ENCODE measurements around the gene POMT1.
"Not testable (repeated sequence)": the region's sequence is repeated elsewhere in the genome, so short reads cannot be mapped to it uniquely, and the experiment has no call there.

POMT1 gene

GRCh38 chr9:131469356-131469755, 33.4 kb upstream of the POMT1 start:
- no peak for DNase-seq
- Histone ChIP-seq H3K9me3 (ENCODE audit: insufficient read depth, low read length, severe bottlenecking) (no peaks in the 10 kb centered on the region), H4K20me1 (ENCODE audit: insufficient read depth, low read length) (peaks cover 50% of the 10 kb centered on the region), H2AFZ (ENCODE audit: low read depth, low read length) (no peak overlapping the region), H3K36me3 (ENCODE audit: insufficient read depth, low read length) (peaks cover 92% of the 10 kb centered on the region), H3K4me3 (ENCODE audit: low read depth in 1 of 2, low read length in 2 of 2) (no peak overlapping the region), H3K27me3 (ENCODE audit: insufficient read depth, low read length, poor library complexity) (no peaks in the 10 kb centered on the region), H3K4me2 (ENCODE audit: insufficient read depth, low read length) (no peak overlapping the region), H3K79me2 (ENCODE audit: insufficient read depth, low read length) (peaks cover 53% of the 10 kb centered on the region), H3K27ac (ENCODE audit: low read length) (no peak overlapping the region), H3K4me1 (ENCODE audit: insufficient read depth, low read length) (no peaks in the 10 kb centered on the region), H3K9ac (ENCODE audit: low read depth, low read length) (no peak overlapping the region)
- no peak for ATAC-seq (ENCODE audit: insufficient read depth, low read depth)
- TF ChIP-seq CTCF (IDR thresholded peaks at IDR 0.05; ENCODE audit: borderline replicate concordance, extremely low read depth, low read length, poor library complexity, severe bottlenecking), result no peak
- no peak for TF ChIP-seq EZH2 (IDR thresholded peaks at IDR 0.05; ENCODE audit: borderline replicate concordance, low read depth, low read length, severe bottlenecking)

GRCh38 chr9:131469951-131470350, 32.8 kb upstream of the POMT1 start:
- Histone ChIP-seq H3K36me3 (ENCODE audit: insufficient read depth, low read length) (peaks cover 92% of the 10 kb centered on the region), H4K20me1 (ENCODE audit: insufficient read depth, low read length) (peaks cover 56% of the 10 kb centered on the region), H3K79me2 (ENCODE audit: insufficient read depth, low read length) (peaks cover 54% of the 10 kb centered on the region), H3K9ac (ENCODE audit: low read depth, low read length) (no peak overlapping the region), H2AFZ (ENCODE audit: low read depth, low read length) (no peak overlapping the region), H3K4me2 (ENCODE audit: insufficient read depth, low read length) (no peak overlapping the region), H3K4me1 (ENCODE audit: insufficient read depth, low read length) (no peaks in the 10 kb centered on the region), H3K4me3 (ENCODE audit: low read depth in 1 of 2, low read length in 2 of 2) (no peak overlapping the region), H3K9me3 (ENCODE audit: insufficient read depth, low read length, severe bottlenecking) (no peaks in the 10 kb centered on the region), H3K27ac (ENCODE audit: low read length) (no peak overlapping the region), H3K27me3 (ENCODE audit: insufficient read depth, low read length, poor library complexity) (no peaks in the 10 kb centered on the region)
- DNase-seq (no peak), ATAC-seq (ENCODE audit: insufficient read depth, low read depth) (no peak)
- TF ChIP-seq CTCF (IDR thresholded peaks at IDR 0.05; ENCODE audit: borderline replicate concordance, extremely low read depth, low read length, poor library complexity, severe bottlenecking) (no peak), EZH2 (IDR thresholded peaks at IDR 0.05; ENCODE audit: borderline replicate concordance, low read depth, low read length, severe bottlenecking) (no peak)

- TF ChIP-seq CTCF (IDR thresholded peaks at IDR 0.05; ENCODE audit: borderline replicate concordance, extremely low read depth, low read length, poor library complexity, severe bottlenecking) (no peak), EZH2 (IDR thresholded peaks at IDR 0.05; ENCODE audit: borderline replicate concordance, low read depth, low read length, severe bottlenecking) (no peak)
- H3K36me3 ChIP-seq (ENCODE audit: insufficient read depth, low read length), result peaks cover 92% of the 10 kb centered on the region
- no peak overlapping the region for H2AFZ ChIP-seq (ENCODE audit: low read depth, low read length)
- ATAC-seq (ENCODE audit: insufficient read depth, low read depth) (no peak), DNase-seq (no peak)
- no peak overlapping the region for H3K4me2 ChIP-seq (ENCODE audit: insufficient read depth, low read length)
- no peak overlapping the region for H3K9ac ChIP-seq (ENCODE audit: low read depth, low read length)
- H3K27ac ChIP-seq (ENCODE audit: low read length), result no peak overlapping the region
- no peaks in the 10 kb centered on the region for H3K27me3 ChIP-seq (ENCODE audit: insufficient read depth, low read length, poor library complexity)
- H3K9me3 ChIP-seq (ENCODE audit: insufficient read depth, low read length, severe bottlenecking), result no peaks in the 10 kb centered on the region
- H3K4me1 ChIP-seq (ENCODE audit: insufficient read depth, low read length), result no peaks in the 10 kb centered on the region
- H3K79me2 ChIP-seq (ENCODE audit: insufficient read depth, low read length), result peaks cover 55% of the 10 kb centered on the region
- H3K4me3 ChIP-seq (ENCODE audit: low read depth in 1 of 2, low read length in 2 of 2), result no peak overlapping the region
- H4K20me1 ChIP-seq (ENCODE audit: insufficient read depth, low read length), result peaks cover 61% of the 10 kb centered on the region
Observed at GRCh38 chr9:131470581-131470991, 32.1 kb upstream of the POMT1 start.

- ATAC-seq (ENCODE audit: insufficient read depth, low read depth); H2AFZ ChIP-seq (ENCODE audit: low read depth, low read length); DNase-seq; H3K9ac ChIP-seq (ENCODE audit: low read depth, low read length); H3K27ac ChIP-seq (ENCODE audit: low read length); H3K9me3 ChIP-seq (ENCODE audit: insufficient read depth, low read length, severe bottlenecking); H3K4me1 ChIP-seq (ENCODE audit: insufficient read depth, low read length); H3K27me3 ChIP-seq (ENCODE audit: insufficient read depth, low read length, poor library complexity); H3K4me2 ChIP-seq (ENCODE audit: insufficient read depth, low read length); H3K4me3 ChIP-seq (ENCODE audit: low read depth in 1 of 2, low read length in 2 of 2): not testable (repeated sequence)
- H4K20me1 ChIP-seq (ENCODE audit: insufficient read depth, low read length), result peaks cover 74% of the 10 kb centered on the region
- H3K79me2 ChIP-seq (ENCODE audit: insufficient read depth, low read length), result peaks cover 49% of the 10 kb centered on the region
- peaks cover 94% of the 10 kb centered on the region for H3K36me3 ChIP-seq (ENCODE audit: insufficient read depth, low read length)
Observed at GRCh38 chr9:131472085-131472484, 30.6 kb upstream of the POMT1 start.
